Activated CD4-positive, alpha-beta T cell treated with anti-CD3 and anti-CD28 coated beads, Interleukin-2, amount 50 U/mL, for 4 hours (primary cell): ENCODE data around the gene STRAP.
"Not testable (repeated sequence)": the region's sequence is repeated elsewhere in the genome, so short reads cannot be mapped to it uniquely, and the experiment has no call there.

Experiments used
- DNase-seq, 2 experiments: peaks; one replicate each; pipeline ENCODE4 v3.0.0-alpha.2; 2020

Gene STRAP

GRCh38 chr12:15874556-15875145, 7.5 kb upstream of the STRAP start:
- DNase-seq, result not testable (repeated sequence)

- DNase-seq, result no peak
Measured at GRCh38 chr12:15875863-15876262, 6.3 kb upstream of the STRAP start.

GRCh38 chr12:15879413-15879812, 2.8 kb upstream of the STRAP start:
- DNase-seq, result no peak

- DNase-seq, result no peak
Measured at GRCh38 chr12:15880721-15881120, 1.5 kb upstream of the STRAP start.

GRCh38 chr12:15883536-15883935, 1.3 kb downstream of the STRAP start:
- DNase-seq, result no peak

- no peak for DNase-seq
Measured at GRCh38 chr12:15886372-15887042, 4.3 kb downstream of the STRAP start.

GRCh38 chr12:15887043-15887817, 5.0 kb downstream of the STRAP start:
- no peak for DNase-seq

GRCh38 chr12:15892645-15893259, 10.6 kb downstream of the STRAP start:
- DNase-seq, result no peak

GRCh38 chr12:15893260-15893659, 11.1 kb downstream of the STRAP start:
- no peak for DNase-seq

GRCh38 chr12:15896867-15897266, 14.7 kb downstream of the STRAP start:
- no peak for DNase-seq

- DNase-seq, result no peak
Measured at GRCh38 chr12:15897433-15897832, 15.2 kb downstream of the STRAP start.

GRCh38 chr12:15899282-15899870, 17.2 kb downstream of the STRAP start:
- no peak for DNase-seq

GRCh38 chr12:15904378-15904920, 22.3 kb downstream of the STRAP start:
- no peak for DNase-seq

GRCh38 chr12:15910468-15910863, 28.3 kb downstream of the STRAP start:
- no peak for DNase-seq

- peak; percentile 24 to 35 for DNase-seq
Measured at GRCh38 chr12:15910864-15911721, 28.9 kb downstream of the STRAP start, which contains the start of gene DERA. TSS of gene DERA (plus strand) at chr12:15911332. CDS start at chr12:15911384, 52 bp downstream.

- DNase-seq, result not testable (repeated sequence)
Measured at GRCh38 chr12:15911931-15912330, 29.7 kb downstream of the STRAP start.

GRCh38 chr12:15914131-15914530, 31.9 kb downstream of the STRAP start:
- DNase-seq, result not testable (repeated sequence)

GRCh38 chr12:15918066-15918465, 35.9 kb downstream of the STRAP start:
- DNase-seq, result no peak

GRCh38 chr12:15919418-15919817, 37.2 kb downstream of the STRAP start:
- DNase-seq, result no peak

- DNase-seq, result no peak
Measured at GRCh38 chr12:15924956-15925355, 42.8 kb downstream of the STRAP start.

- DNase-seq, result no peak
Measured at GRCh38 chr12:15928346-15928745, 46.2 kb downstream of the STRAP start.
